HG03565 (cell line): Measurements from ENCODE around the gene ABHD6.

Source experiments
- ATAC-seq: cut with Tn5 transposase; IDR thresholded peaks from one replicate; pipeline ENCODE4 v1.9.1; 2021; ENCODE audit warnings: mild to moderate bottlenecking, moderate library complexity; ENCODE audit not compliant: unreplicated experiment

ABHD6 gene

DNA sequence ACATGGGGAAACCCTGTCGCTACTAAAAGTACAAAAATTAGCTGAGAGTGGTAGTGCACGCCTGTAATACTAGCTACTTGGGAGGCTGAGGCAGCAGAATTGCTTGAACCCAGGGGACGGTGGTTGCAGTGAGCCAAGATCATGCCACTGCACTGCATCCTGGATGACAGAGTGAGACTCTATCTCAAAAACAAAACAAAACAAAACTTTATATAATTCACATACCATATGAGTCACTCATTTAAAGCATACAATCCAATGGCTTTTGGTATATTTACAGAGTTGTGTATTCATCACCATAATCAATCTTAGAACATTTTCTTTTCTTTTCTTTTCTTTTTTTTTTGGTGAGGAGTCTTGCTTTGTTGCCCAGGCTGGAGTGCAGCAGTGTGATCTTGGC is 103.8 kb downstream of the ABHD6 start:
- ATAC-seq: no peak

- ATAC-seq: no peak
Measured at GRCh38 chr3:58342676-58343075, 105.1 kb downstream of the ABHD6 start.
